NCI-H146 treated with DMSO at 0.1 percent for 48 hours (cell line): ENCODE data around the gene EPB41L4A.

Experiments used
- DNase-seq: peaks from one replicate; lab custom pipeline; 2025; ENCODE audit not compliant: unreplicated experiment; lab: John Stamatoyannopoulos, UW

The EPB41L4A gene

DNA sequence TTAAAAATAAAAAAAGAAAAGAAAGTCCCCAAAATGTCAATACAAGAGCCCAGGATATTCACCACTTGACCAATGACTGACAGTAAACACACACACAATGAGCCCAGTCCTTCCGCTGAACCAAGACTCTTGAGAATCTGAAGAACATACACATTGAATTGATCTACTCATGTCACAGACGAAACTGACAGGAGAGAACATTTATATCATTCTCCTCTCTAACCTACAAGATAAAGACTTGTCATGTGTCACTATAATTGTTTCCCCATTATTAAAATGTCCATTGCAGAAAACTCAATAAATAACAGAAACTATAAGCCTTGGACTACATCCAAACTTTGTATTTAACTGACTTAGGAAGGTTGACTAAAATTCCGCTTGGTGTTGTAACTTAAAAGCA, 296.7 kb downstream of the EPB41L4A start:
- no peak for DNase-seq

DNA sequence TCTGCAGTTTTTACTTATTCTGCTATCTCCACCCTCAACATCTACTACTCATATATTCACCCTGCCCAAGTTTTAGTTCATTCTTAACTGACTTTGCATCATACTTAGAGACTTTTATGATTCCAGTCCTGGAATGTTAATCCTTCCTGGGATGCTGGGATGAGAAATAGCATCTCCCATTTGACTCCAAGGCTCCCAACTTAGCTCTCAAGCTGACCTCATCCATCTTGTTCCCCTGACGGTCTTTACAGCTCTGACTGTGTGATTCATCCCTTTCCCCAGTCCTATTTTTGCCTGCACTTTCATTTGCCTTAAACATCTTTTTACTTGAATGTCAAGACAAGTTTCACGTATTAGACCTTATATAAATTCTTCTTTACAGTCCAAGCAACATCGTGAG, 297.8 kb downstream of the EPB41L4A start:
- DNase-seq, result no peak

DNA sequence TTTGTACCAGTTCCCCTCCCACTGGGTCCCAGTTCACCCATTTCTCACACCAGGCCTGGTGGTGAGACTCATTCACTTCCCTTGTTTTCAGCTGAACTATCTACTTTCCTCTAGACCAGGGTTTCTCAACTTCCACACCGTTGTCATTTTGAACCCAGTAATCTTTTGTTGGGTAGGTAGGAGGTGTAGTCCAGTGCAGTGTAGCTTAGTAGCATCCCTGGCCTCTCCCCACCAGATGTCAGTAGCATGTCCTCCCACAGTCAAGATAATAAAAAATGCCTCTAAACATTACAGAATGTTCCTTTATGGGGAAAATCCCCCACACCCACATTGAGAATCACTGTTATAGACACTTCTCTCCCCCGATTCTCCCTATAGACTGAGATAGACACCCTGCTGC, 299.1 kb downstream of the EPB41L4A start:
- no peak for DNase-seq

GRCh38 chr5:112119508-112119907, 299.6 kb downstream of the EPB41L4A start:
- no peak for DNase-seq

- DNase-seq, result no peak
Measured at GRCh38 chr5:112117551-112117950, 301.5 kb downstream of the EPB41L4A start.

- DNase-seq, result no peak
Measured at GRCh38 chr5:112116371-112116770, 302.7 kb downstream of the EPB41L4A start.

- DNase-seq, result no peak
Measured at GRCh38 chr5:112113565-112113964, 305.5 kb downstream of the EPB41L4A start.
